Suprapubic skin (tissue), 4 donors: ENCODE measurements around the gene LZTS3. TPM values are rescaled to one million over a fixed set of nuclear protein-coding genes. Genes with fewer than 3 reads are reported as not detected.
A peak's percentile ranks its signal among the peaks of the same experiment; 100 is the strongest.

Experiments
- DNase-seq, 2 donors: peaks; one replicate each; pipeline ENCODE4 v3.0.0-alpha.2; 2019; ENCODE audit warnings: low spot score in 2 of 2
- H3K27ac ChIP-seq: fragments of 200-600 bp; sonication (generic); one replicate; pipeline ENCODE4 v1.5.1; 2019
- H3K27me3 ChIP-seq: fragments of 200-600 bp; sonication (generic); one replicate; pipeline ENCODE4 v1.5.1; 2019
- H3K36me3 ChIP-seq: fragments of 200-600 bp; sonication (generic); one replicate; pipeline ENCODE4 v1.5.1; 2019
- H3K4me1 ChIP-seq: fragments of 200-600 bp; sonication (generic); one replicate; pipeline ENCODE4 v1.5.1; 2019
- H3K4me3 ChIP-seq: fragments of 200-600 bp; sonication (generic); one replicate; pipeline ENCODE4 v1.5.1; 2019; ENCODE audit warnings: mild to moderate bottlenecking
- H3K9me3 ChIP-seq: fragments of 200-600 bp; sonication (generic); one replicate; pipeline ENCODE4 v1.5.1; 2019
- CTCF ChIP-seq, 2 donors: fragments of 200-600 bp in 1 of 2; fragments of 450-650 bp in 1 of 2; sonication (generic) in 1 of 2; IDR thresholded peaks; one replicate each; pipeline ENCODE4 v1.5.1; 2016 to 2019; ENCODE audit warnings: antibody characterized with exemption in 2 of 2, mild to moderate bottlenecking in 1 of 2, moderate library complexity in 1 of 2
- EP300 ChIP-seq: sonication (generic); formaldehyde crosslinking; IDR thresholded peaks from one replicate; pipeline ENCODE4 v1.6.1; 2017; ENCODE audit warnings: antibody characterized with exemption
- POLR2A ChIP-seq, 2 donors: fragments of 450-650 bp; IDR thresholded peaks; one replicate each; pipeline ENCODE4 v1.6.1; 2017; ENCODE audit warnings: antibody characterized with exemption in 2 of 2, mild to moderate bottlenecking in 2 of 2, moderate library complexity in 2 of 2
- POLR2AphosphoS5 ChIP-seq, 3 donors: sonication (generic); formaldehyde crosslinking; IDR thresholded peaks; one replicate each; pipeline ENCODE4 v1.6.1; 2017; ENCODE audit warnings: antibody characterized with exemption in 3 of 3
- WGBS: methylation state at CpG from one replicate; pipeline ENCODE4 v1.1.5; 2018; 5-methylcytosine and 5-hydroxymethylcytosine counted together
- total RNA-seq, 4 donors: library from RNA; depleted of rRNA; stranded (reverse); fragments of >200 nt; gene quantifications; one replicate each; pipeline ENCODE4 v1.1.0, GENCODE V29; 2016

Gene LZTS3
- total RNA-seq, 4 donors from 2014 or later: 4.8 to 9.3 (median 6.7) TPM

- H3K4me3 ChIP-seq: peak overlapping the region; percentile 27
- H3K9me3 ChIP-seq: no peaks in the 10 kb centered on the region
- H3K27me3 ChIP-seq: peaks cover 15% of the 10 kb centered on the region
- H3K36me3 ChIP-seq: no peaks in the 10 kb centered on the region
- DNase-seq: no peak
- peaks cover 20% of the 10 kb centered on the region for H3K4me1 ChIP-seq
- H3K27ac ChIP-seq: no peak overlapping the region
- TF ChIP-seq POLR2A (IDR thresholded peaks at IDR 0.05) (no peak), CTCF (IDR thresholded peaks at IDR 0.05) (no peak), POLR2AphosphoS5 (IDR thresholded peaks at IDR 0.05) (no peak), EP300 (no peak)
- 92% methylated on average over 37 of the region's 41 CpGs for WGBS
Observed at GRCh38 chr20:3164763-3165410, 8.5 kb downstream of the LZTS3 start.

GRCh38 chr20:3164043-3164762, 9.1 kb downstream of the LZTS3 start:
- TF ChIP-seq POLR2AphosphoS5 (IDR thresholded peaks at IDR 0.05): no peak
- no peak for TF ChIP-seq POLR2A (IDR thresholded peaks at IDR 0.05)
- no peak for TF ChIP-seq EP300
- no peak for TF ChIP-seq CTCF (IDR thresholded peaks at IDR 0.05)
- H3K27me3 ChIP-seq: peaks cover 15% of the 10 kb centered on the region
- 90% methylated on average over 30 of the region's 32 CpGs for WGBS
- H3K9me3 ChIP-seq: no peaks in the 10 kb centered on the region
- H3K36me3 ChIP-seq: no peaks in the 10 kb centered on the region
- no peak overlapping the region for H3K27ac ChIP-seq
- peaks cover 20% of the 10 kb centered on the region for H3K4me1 ChIP-seq
- no peak for DNase-seq
- H3K4me3 ChIP-seq: peak overlapping the region; percentile 27

GRCh38 chr20:3163099-3164042, 10.0 kb downstream of the LZTS3 start:
- H3K27me3 ChIP-seq: peaks cover 12% of the 10 kb centered on the region
- H3K4me1 ChIP-seq: peaks cover 23% of the 10 kb centered on the region
- H3K36me3 ChIP-seq: no peaks in the 10 kb centered on the region
- 93% methylated on average over 13 of the region's 14 CpGs for WGBS
- H3K4me3 ChIP-seq: no peak overlapping the region
- no peak overlapping the region for H3K27ac ChIP-seq
- H3K9me3 ChIP-seq: no peaks in the 10 kb centered on the region
- TF ChIP-seq CTCF (IDR thresholded peaks at IDR 0.05) (no peak), POLR2A (IDR thresholded peaks at IDR 0.05) (no peak), EP300 (no peak), POLR2AphosphoS5 (IDR thresholded peaks at IDR 0.05) (no peak)
- no peak for DNase-seq

GRCh38 chr20:3162080-3162611, 11.2 kb downstream of the LZTS3 start:
- H3K4me1 ChIP-seq: peaks cover 29% of the 10 kb centered on the region
- 55% methylated on average over 11 of the region's 11 CpGs for WGBS
- H3K9me3 ChIP-seq: no peaks in the 10 kb centered on the region
- H3K36me3 ChIP-seq: no peaks in the 10 kb centered on the region
- no peak overlapping the region for H3K4me3 ChIP-seq
- H3K27ac ChIP-seq: no peak overlapping the region
- peaks cover under 1% of the 10 kb centered on the region for H3K27me3 ChIP-seq
- TF ChIP-seq CTCF (IDR thresholded peaks at IDR 0.05): no peak
- TF ChIP-seq POLR2AphosphoS5 (IDR thresholded peaks at IDR 0.05): no peak
- TF ChIP-seq POLR2A (IDR thresholded peaks at IDR 0.05): no peak
- TF ChIP-seq EP300: no peak
- no peak for DNase-seq
